ENCODE data around the gene CNTNAP2. TPM values are rescaled to one million over a fixed set of nuclear protein-coding genes. Genes with fewer than 3 reads are reported as not detected.

CNTNAP2 gene
- total and polyA plus RNA-seq, 2 of the 13 experiments (the other 11 are each of a cell fraction or from before 2014, with no cell fraction given): 0.40 to 0.42 TPM

GRCh38 chr7:148192491-148192890 is 2075.9 kb downstream of the CNTNAP2 start (continued):
- TF ChIP-seq ZNF574 (CRISPR knock-in tag; IDR thresholded peaks at IDR 0.05) (no peak), JUN (CRISPR knock-in tag; IDR thresholded peaks at IDR 0.05) (no peak), TBX2 (CRISPR knock-in tag; IDR thresholded peaks at IDR 0.05; ENCODE audit: borderline replicate concordance) (no peak)

GRCh38 chr7:148201992-148202391 is 2085.4 kb downstream of the CNTNAP2 start:
- TF ChIP-seq SSRP1 (CRISPR knock-in tag; IDR thresholded peaks at IDR 0.05): no peak
- TF ChIP-seq FOXM1 (CRISPR knock-in tag; IDR thresholded peaks at IDR 0.05): no peak
- TF ChIP-seq, protein P1, sequence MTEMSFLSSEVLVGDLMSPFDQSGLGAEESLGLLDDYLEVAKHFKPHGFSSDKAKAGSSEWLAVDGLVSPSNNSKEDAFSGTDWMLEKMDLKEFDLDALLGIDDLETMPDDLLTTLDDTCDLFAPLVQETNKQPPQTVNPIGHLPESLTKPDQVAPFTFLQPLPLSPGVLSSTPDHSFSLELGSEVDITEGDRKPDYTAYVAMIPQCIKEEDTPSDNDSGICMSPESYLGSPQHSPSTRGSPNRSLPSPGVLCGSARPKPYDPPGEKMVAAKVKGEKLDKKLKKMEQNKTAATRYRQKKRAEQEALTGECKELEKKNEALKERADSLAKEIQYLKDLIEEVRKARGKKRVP (CRISPR knock-in tag; IDR thresholded peaks at IDR 0.05): no peak
- DNase-seq (ENCODE audit: low spot score): no peak
- no peak overlapping the region for H3K4me3 ChIP-seq (replicated peaks in 1 of 3; ENCODE audit: insufficient read depth in 1 of 3, low read depth in 2 of 3, low read length in 3 of 3)
- in situ Hi-C loops (cut with HindIII; ENCODE audit: extremely low pct_ligation_motif_present, low pct_unique_long_range_greater_than_20kb) (no loop called here), intact Hi-C loops (cut with micrococcal nuclease; ENCODE audit: unreplicated experiment) (no loop called here)
- POLR2A ChIA-PET: no interaction called here
- H3K4me1 ChIP-seq (ENCODE audit: insufficient read depth, low read length): no peaks in the 10 kb centered on the region
- WGBS (ENCODE audit: low lambda C conversion rate): 11% methylated on average over 3 of the region's 3 CpGs
- H3K9me3 ChIP-seq (ENCODE audit: low read length): no peaks in the 10 kb centered on the region
- no peak overlapping the region for H3K4me2 ChIP-seq (ENCODE audit: low read depth, low read length)
- no peak overlapping the region for H3K9ac ChIP-seq (ENCODE audit: insufficient read depth, low read depth, low read length)
- H3K36me3 ChIP-seq (replicated peaks in 1 of 2; ENCODE audit: control insufficient read depth in 1 of 2, insufficient read depth in 2 of 2, low read length in 2 of 2): no peaks in the 10 kb centered on the region
- no peak for FAIRE-seq
- H4K20me1 ChIP-seq (ENCODE audit: insufficient read depth, low read length): no peaks in the 10 kb centered on the region
- BruUV-seq (replicated peaks): no TSS peak
- no peak overlapping the region for H2AFZ ChIP-seq (ENCODE audit: low read length)
- no peak overlapping the region for H3K27ac ChIP-seq (ENCODE audit: extremely low read length, insufficient read depth, low read length)
- CTCF ChIA-PET (ENCODE audit: low intra/inter-chr PET ratio, low total read pairs): no interaction called here
- H3K27me3 ChIP-seq (ENCODE audit: control insufficient read depth in 1 of 2, insufficient read depth in 2 of 2, low read length in 2 of 2): no peaks in the 10 kb centered on the region
- ATAC-seq: no peak
- no peaks in the 10 kb centered on the region for H3K79me2 ChIP-seq (ENCODE audit: insufficient read depth, low read length)
